Choroid plexus epithelial cell (primary cell): ENCODE data around the gene B3GAT1.

Experiments used
- DNase-seq: peaks from one replicate; pipeline ENCODE4 v3.0.0-alpha.2; 2010; ENCODE audit warnings: low read depth
- H3K4me3 ChIP-seq: 2 replicates; pipeline ENCODE4 v1.5.1; 2011; ENCODE audit warnings: low read depth, mild to moderate bottlenecking, control low read depth, low read length, moderate library complexity
- CTCF ChIP-seq: conservative IDR thresholded peaks from 2 replicates; pipeline ENCODE4 v1.5.1; 2011; ENCODE audit warnings: low read depth, mild to moderate bottlenecking, control low read depth, inconsistent platforms, low read length, moderate library complexity

Gene B3GAT1

GRCh38 chr11:134360050-134360835 is 51.8 kb downstream of the B3GAT1 start:
- peak; percentile 73 for DNase-seq
- H3K4me3 ChIP-seq, result no peak overlapping the region
- peak; percentile 88 for TF ChIP-seq CTCF

GRCh38 chr11:134359646-134360045 is 52.4 kb downstream of the B3GAT1 start:
- no peak for TF ChIP-seq CTCF
- DNase-seq, result no peak
- H3K4me3 ChIP-seq, result no peak overlapping the region

GRCh38 chr11:134358856-134359490 is 53.1 kb downstream of the B3GAT1 start:
- H3K4me3 ChIP-seq, result no peak overlapping the region
- no peak for TF ChIP-seq CTCF
- DNase-seq, result no peak

- no peak for DNase-seq
- H3K4me3 ChIP-seq, result no peak overlapping the region
- no peak for TF ChIP-seq CTCF
These were observed 53.7 kb downstream of the B3GAT1 start for GRCh38 chr11:134358165-134358855.

- H3K4me3 ChIP-seq, result no peak overlapping the region
- no peak for TF ChIP-seq CTCF
- DNase-seq, result no peak
These were observed 54.5 kb downstream of the B3GAT1 start for GRCh38 chr11:134357545-134357839.

GRCh38 chr11:134356656-134357544 is 55.1 kb downstream of the B3GAT1 start:
- no peak for DNase-seq
- H3K4me3 ChIP-seq, result no peak overlapping the region
- no peak for TF ChIP-seq CTCF
